ENCODE data around the gene LCE6A.

LCE6A gene

GRCh38 chr1:152860129-152860528, 17.5 kb downstream of the LCE6A start:
- Mint-ChIP-seq H3K4me1 (ENCODE audit: low read depth) (no peaks in the 10 kb centered on the region), H3K9me3 (no peaks in the 10 kb centered on the region), H3K27me3 (peaks cover 2% of the 10 kb centered on the region), H3K27ac (no peak overlapping the region), H3K36me3 (ENCODE audit: low read depth) (no peaks in the 10 kb centered on the region), H3K4me3 (no peak overlapping the region)
- intact Hi-C loops (cut with micrococcal nuclease): no loop called here

GRCh38 chr1:152861374-152861773, 18.7 kb downstream of the LCE6A start:
- no peaks in the 10 kb centered on the region for H3K4me1 Mint-ChIP-seq (ENCODE audit: low read depth)

GRCh38 chr1:152864443-152864842, 21.8 kb downstream of the LCE6A start:
- no peak overlapping the region for H3K4me3 Mint-ChIP-seq

More at GRCh38 chr1:152861374-152861773, 18.7 kb downstream of the LCE6A start:
- Mint-ChIP-seq H3K27ac (no peak overlapping the region), H3K36me3 (ENCODE audit: low read depth) (no peaks in the 10 kb centered on the region), H3K27me3 (peaks cover 2% of the 10 kb centered on the region), H3K4me3 (no peak overlapping the region), H3K9me3 (no peaks in the 10 kb centered on the region)
- intact Hi-C loops (cut with micrococcal nuclease): no loop called here

GRCh38 chr1:152866321-152866720, 23.7 kb downstream of the LCE6A start:
- Mint-ChIP-seq H3K4me3 (no peak overlapping the region), H3K4me1 (ENCODE audit: low read depth) (no peaks in the 10 kb centered on the region), H3K27me3 (no peaks in the 10 kb centered on the region), H3K9me3 (no peaks in the 10 kb centered on the region), H3K36me3 (ENCODE audit: low read depth) (no peaks in the 10 kb centered on the region), H3K27ac (no peak overlapping the region)
- intact Hi-C loops (cut with micrococcal nuclease): loop anchor here (5.0 kb wide), 1 partner anchor 411 kb away; no protein-coding TSS in a partner anchor

More at GRCh38 chr1:152864443-152864842, 21.8 kb downstream of the LCE6A start:
- Mint-ChIP-seq H3K36me3 (ENCODE audit: low read depth) (no peaks in the 10 kb centered on the region), H3K27me3 (peaks cover 2% of the 10 kb centered on the region), H3K9me3 (no peaks in the 10 kb centered on the region), H3K4me1 (ENCODE audit: low read depth) (no peaks in the 10 kb centered on the region), H3K27ac (no peak overlapping the region)
- intact Hi-C loops (cut with micrococcal nuclease): no loop called here

- no peak overlapping the region for H3K4me3 Mint-ChIP-seq
- H3K27ac Mint-ChIP-seq: no peak overlapping the region
- no peaks in the 10 kb centered on the region for H3K9me3 Mint-ChIP-seq
- H3K36me3 Mint-ChIP-seq (ENCODE audit: low read depth): no peaks in the 10 kb centered on the region
- no peaks in the 10 kb centered on the region for H3K27me3 Mint-ChIP-seq
- intact Hi-C loops (cut with micrococcal nuclease): loop anchor here (1.0 to 5.0 kb wide), 2 partner anchors 353 to 407 kb away; no protein-coding TSS in a partner anchor
- H3K4me1 Mint-ChIP-seq (ENCODE audit: low read depth): no peaks in the 10 kb centered on the region
These were observed 27.3 kb downstream of the LCE6A start for GRCh38 chr1:152869808-152870419.

GRCh38 chr1:152870831-152871730, 28.4 kb downstream of the LCE6A start:
- Mint-ChIP-seq H3K9me3 (no peaks in the 10 kb centered on the region), H3K4me1 (ENCODE audit: low read depth) (no peaks in the 10 kb centered on the region), H3K27ac (no peak overlapping the region), H3K36me3 (ENCODE audit: low read depth) (no peaks in the 10 kb centered on the region), H3K4me3 (no peak overlapping the region), H3K27me3 (no peaks in the 10 kb centered on the region)
- intact Hi-C loops (cut with micrococcal nuclease): no loop called here

GRCh38 chr1:152871731-152872126, 29.1 kb downstream of the LCE6A start:
- Mint-ChIP-seq H3K4me3 (no peak overlapping the region), H3K9me3 (no peaks in the 10 kb centered on the region), H3K4me1 (ENCODE audit: low read depth) (no peaks in the 10 kb centered on the region), H3K27ac (no peak overlapping the region), H3K36me3 (ENCODE audit: low read depth) (no peaks in the 10 kb centered on the region), H3K27me3 (no peaks in the 10 kb centered on the region)
- intact Hi-C loops (cut with micrococcal nuclease): loop anchor here (2.0 kb wide), 1 partner anchor 357 kb away; no protein-coding TSS in a partner anchor

GRCh38 chr1:152873495-152873894, 30.8 kb downstream of the LCE6A start:
- Mint-ChIP-seq H3K27ac (no peak overlapping the region), H3K4me3 (no peak overlapping the region), H3K4me1 (ENCODE audit: low read depth) (no peaks in the 10 kb centered on the region), H3K27me3 (no peaks in the 10 kb centered on the region), H3K9me3 (no peaks in the 10 kb centered on the region), H3K36me3 (ENCODE audit: low read depth) (no peaks in the 10 kb centered on the region)
- intact Hi-C loops (cut with micrococcal nuclease): loop anchor here (2.0 kb wide), 1 partner anchor 355 kb away; no protein-coding TSS in a partner anchor

- Mint-ChIP-seq H3K36me3 (ENCODE audit: low read depth) (no peaks in the 10 kb centered on the region), H3K4me3 (no peak overlapping the region), H3K9me3 (no peaks in the 10 kb centered on the region), H3K4me1 (ENCODE audit: low read depth) (no peaks in the 10 kb centered on the region), H3K27me3 (no peaks in the 10 kb centered on the region), H3K27ac (no peak overlapping the region)
- intact Hi-C loops (cut with micrococcal nuclease): no loop called here
These were observed 34.2 kb downstream of the LCE6A start for GRCh38 chr1:152876827-152877226.

GRCh38 chr1:152878042-152878441, 35.4 kb downstream of the LCE6A start, which contains the start of gene SMCP:
SMCP (plus strand) TSS chr1:152878322; CDS start chr1:152884423, 6,101 bp downstream.
- Mint-ChIP-seq H3K27ac (no peak within 1 kb of the TSS), H3K27me3 (no peaks in the 10 kb centered on the region), H3K4me3 (no peak within 1 kb of the TSS), H3K4me1 (ENCODE audit: low read depth) (no peaks in the 10 kb centered on the region), H3K36me3 (ENCODE audit: low read depth) (no peaks in the 10 kb centered on the region), H3K9me3 (no peaks in the 10 kb centered on the region)
- intact Hi-C loops (cut with micrococcal nuclease): no loop called here

- H3K4me3 Mint-ChIP-seq: no peak overlapping the region
- H3K27me3 Mint-ChIP-seq: no peaks in the 10 kb centered on the region
- no peaks in the 10 kb centered on the region for H3K36me3 Mint-ChIP-seq (ENCODE audit: low read depth)
- no peaks in the 10 kb centered on the region for H3K9me3 Mint-ChIP-seq
- intact Hi-C loops (cut with micrococcal nuclease): no loop called here
- no peak overlapping the region for H3K27ac Mint-ChIP-seq
- H3K4me1 Mint-ChIP-seq (ENCODE audit: low read depth): peaks cover 4% of the 10 kb centered on the region
These were observed 37.0 kb downstream of the LCE6A start for GRCh38 chr1:152879559-152880198.

- Mint-ChIP-seq H3K4me1 (ENCODE audit: low read depth) (peaks cover 4% of the 10 kb centered on the region), H3K9me3 (no peaks in the 10 kb centered on the region), H3K36me3 (ENCODE audit: low read depth) (no peaks in the 10 kb centered on the region), H3K27ac (no peak overlapping the region), H3K4me3 (no peak overlapping the region), H3K27me3 (no peaks in the 10 kb centered on the region)
- intact Hi-C loops (cut with micrococcal nuclease): no loop called here
These were observed 37.7 kb downstream of the LCE6A start for GRCh38 chr1:152880316-152880715.

- intact Hi-C loops (cut with micrococcal nuclease): no loop called here
- H3K27ac Mint-ChIP-seq: no peak overlapping the region
These were observed 38.3 kb downstream of the LCE6A start for GRCh38 chr1:152880907-152881306.

GRCh38 chr1:152884085-152884484, 41.4 kb downstream of the LCE6A start:
- H3K9me3 Mint-ChIP-seq: no peaks in the 10 kb centered on the region
- peaks cover 4% of the 10 kb centered on the region for H3K4me1 Mint-ChIP-seq (ENCODE audit: low read depth)
- H3K36me3 Mint-ChIP-seq (ENCODE audit: low read depth): no peaks in the 10 kb centered on the region
- peaks cover 6% of the 10 kb centered on the region for H3K27me3 Mint-ChIP-seq
- intact Hi-C loops (cut with micrococcal nuclease): no loop called here
- H3K4me3 Mint-ChIP-seq: no peak overlapping the region
- no peak overlapping the region for H3K27ac Mint-ChIP-seq

More at GRCh38 chr1:152880907-152881306, 38.3 kb downstream of the LCE6A start:
- no peaks in the 10 kb centered on the region for H3K9me3 Mint-ChIP-seq
- no peaks in the 10 kb centered on the region for H3K27me3 Mint-ChIP-seq
- H3K4me3 Mint-ChIP-seq: no peak overlapping the region
- H3K36me3 Mint-ChIP-seq (ENCODE audit: low read depth): no peaks in the 10 kb centered on the region
- H3K4me1 Mint-ChIP-seq (ENCODE audit: low read depth): peaks cover 4% of the 10 kb centered on the region
